H4 (cell line): ENCODE data around the gene AGAP1. TPM values are rescaled to one million over a fixed set of nuclear protein-coding genes. Genes with fewer than 3 reads are reported as not detected.

Experiments used
- DNase-seq: peaks from one replicate; pipeline ENCODE4 v3.0.0-alpha.2; 2015; ENCODE audit warnings: low spot score
- total RNA-seq: library from RNA; depleted of rRNA; stranded (reverse); fragments of >200 nt; shearing (Covaris generic); gene quantifications from 2 replicates; pipeline ENCODE4 v1.2.3, GENCODE V29; 2014

AGAP1 gene
- total RNA-seq, 1 experiment from 2014 or later = 7.0 TPM

DNA sequence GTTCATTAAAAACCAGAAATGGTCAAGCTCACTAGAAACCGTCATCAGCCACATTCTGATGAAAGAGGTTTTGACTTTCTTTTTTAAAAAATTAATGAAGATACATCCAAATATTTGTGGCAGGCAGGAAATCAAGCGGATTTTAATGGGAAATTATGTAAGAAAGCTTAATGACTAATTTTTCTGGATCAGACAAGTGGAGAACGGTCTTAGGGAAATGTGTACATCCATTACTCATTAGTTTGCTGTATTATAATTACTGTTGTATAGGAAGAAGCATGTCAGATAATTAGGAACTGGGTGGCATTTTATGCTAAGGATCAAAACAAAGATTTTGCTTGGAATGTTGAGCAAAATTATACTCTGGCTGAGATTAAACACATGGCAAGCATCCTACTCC, 39.4 kb downstream of the AGAP1 start:
- DNase-seq = no peak

GRCh38 chr2:235533616-235534385, 40.0 kb downstream of the AGAP1 start:
- no peak for DNase-seq

- DNase-seq = no peak
These were observed 41.0 kb downstream of the AGAP1 start for GRCh38 chr2:235534678-235535422.

- no peak for DNase-seq
These were observed 41.7 kb downstream of the AGAP1 start for GRCh38 chr2:235535423-235536130.

GRCh38 chr2:235536711-235537110, 42.9 kb downstream of the AGAP1 start:
- no peak for DNase-seq

- DNase-seq = no peak
These were observed 43.3 kb downstream of the AGAP1 start for GRCh38 chr2:235537186-235537585.

- no peak for DNase-seq
These were observed 43.7 kb downstream of the AGAP1 start for GRCh38 chr2:235537587-235537986.

- no peak for DNase-seq
These were observed 44.3 kb downstream of the AGAP1 start for GRCh38 chr2:235538144-235538639.

- no peak for DNase-seq
These were observed 45.1 kb downstream of the AGAP1 start for GRCh38 chr2:235538981-235539380.

GRCh38 chr2:235539773-235540172, 45.9 kb downstream of the AGAP1 start:
- DNase-seq = no peak

DNA sequence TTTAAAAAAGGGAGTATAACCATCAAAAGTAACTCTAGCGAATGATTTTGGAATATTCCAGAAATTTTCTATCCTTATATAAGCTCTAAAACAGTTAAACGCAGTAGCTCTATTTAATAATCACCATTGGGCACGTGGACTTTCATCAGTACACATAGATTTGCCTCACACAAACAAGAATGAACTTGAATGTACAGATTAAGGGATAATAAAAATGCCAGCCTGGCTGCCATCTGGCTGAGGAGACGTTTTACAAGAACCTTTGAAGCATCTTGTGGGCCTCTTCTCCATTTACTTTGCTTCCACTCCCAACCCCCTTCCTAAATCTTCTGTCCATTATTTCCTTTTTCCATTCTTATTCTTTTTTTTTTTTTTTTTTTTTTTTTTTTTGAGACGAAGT, 47.2 kb downstream of the AGAP1 start:
- no peak for DNase-seq

DNA sequence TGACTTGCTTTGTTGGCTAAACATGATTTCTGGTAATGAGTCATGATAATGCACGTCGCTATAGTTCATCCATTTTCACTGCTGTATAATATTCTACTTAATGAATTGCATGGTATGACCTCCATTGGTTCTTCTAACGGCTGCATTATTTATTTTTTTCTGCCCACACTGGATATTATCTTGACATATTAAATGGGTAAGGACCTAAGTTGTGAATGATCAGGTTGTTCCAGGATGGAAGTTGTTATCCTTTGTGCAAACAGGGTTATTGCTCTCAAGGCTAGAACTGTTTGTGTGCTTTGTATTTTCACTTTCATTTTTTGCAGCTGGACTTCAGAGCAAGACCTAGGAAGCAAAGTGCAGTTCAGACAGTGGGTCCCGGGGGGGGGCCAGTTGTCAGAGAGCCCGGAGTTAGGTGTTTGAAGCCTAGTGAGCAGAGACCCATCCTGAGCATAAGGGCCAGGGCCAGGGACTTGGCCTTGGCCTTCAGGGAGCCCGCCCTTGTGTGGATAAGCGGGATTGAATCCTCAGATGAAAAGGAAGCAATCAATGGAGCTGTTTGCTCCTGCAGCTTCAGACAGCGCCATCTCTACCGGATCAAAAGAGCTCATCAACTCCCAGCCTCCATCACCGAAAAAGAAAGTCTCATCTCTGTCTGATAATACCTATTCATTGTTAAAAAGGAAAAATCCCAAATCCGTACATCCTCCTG, 48.2 kb downstream of the AGAP1 start:
- no peak for DNase-seq

DNA sequence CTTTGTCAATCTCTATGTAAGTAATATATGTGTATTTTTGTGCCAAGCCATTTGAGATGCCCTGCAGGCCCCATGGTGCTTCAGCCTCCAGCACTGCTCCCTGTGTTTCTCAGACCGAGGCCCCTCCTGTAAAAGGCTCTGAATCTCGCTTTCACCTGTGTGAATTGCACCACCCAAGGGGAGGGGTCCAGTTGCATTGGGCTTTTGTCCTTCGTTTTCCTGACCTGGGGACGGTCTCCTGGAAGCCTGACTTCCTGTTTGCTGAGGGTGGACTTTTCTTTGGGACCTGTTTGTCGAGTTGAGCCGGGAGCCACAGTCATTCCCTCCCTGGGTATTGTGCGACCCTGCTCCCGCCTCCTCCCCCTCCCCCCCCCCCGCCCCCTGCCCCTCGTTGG, 48.9 kb downstream of the AGAP1 start:
- DNase-seq = no peak

GRCh38 chr2:235543128-235543750, 49.4 kb downstream of the AGAP1 start:
- no peak for DNase-seq

- DNase-seq = no peak
These were observed 50.2 kb downstream of the AGAP1 start for GRCh38 chr2:235543851-235544688.

DNA sequence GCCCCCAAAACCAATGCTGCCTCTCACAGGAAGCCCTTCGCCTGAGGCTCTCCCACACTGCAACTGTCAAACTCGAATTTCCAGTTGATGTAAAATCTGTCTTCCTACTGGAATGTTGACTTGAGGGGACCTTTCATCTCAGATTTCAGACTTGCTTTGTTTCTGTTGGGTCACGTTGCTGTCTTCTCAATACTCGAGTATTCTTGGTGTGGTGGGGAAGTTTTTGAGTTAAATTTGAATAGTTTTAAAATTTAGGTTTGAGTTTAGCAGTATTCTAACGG, 50.8 kb downstream of the AGAP1 start:
- DNase-seq = no peak

DNA sequence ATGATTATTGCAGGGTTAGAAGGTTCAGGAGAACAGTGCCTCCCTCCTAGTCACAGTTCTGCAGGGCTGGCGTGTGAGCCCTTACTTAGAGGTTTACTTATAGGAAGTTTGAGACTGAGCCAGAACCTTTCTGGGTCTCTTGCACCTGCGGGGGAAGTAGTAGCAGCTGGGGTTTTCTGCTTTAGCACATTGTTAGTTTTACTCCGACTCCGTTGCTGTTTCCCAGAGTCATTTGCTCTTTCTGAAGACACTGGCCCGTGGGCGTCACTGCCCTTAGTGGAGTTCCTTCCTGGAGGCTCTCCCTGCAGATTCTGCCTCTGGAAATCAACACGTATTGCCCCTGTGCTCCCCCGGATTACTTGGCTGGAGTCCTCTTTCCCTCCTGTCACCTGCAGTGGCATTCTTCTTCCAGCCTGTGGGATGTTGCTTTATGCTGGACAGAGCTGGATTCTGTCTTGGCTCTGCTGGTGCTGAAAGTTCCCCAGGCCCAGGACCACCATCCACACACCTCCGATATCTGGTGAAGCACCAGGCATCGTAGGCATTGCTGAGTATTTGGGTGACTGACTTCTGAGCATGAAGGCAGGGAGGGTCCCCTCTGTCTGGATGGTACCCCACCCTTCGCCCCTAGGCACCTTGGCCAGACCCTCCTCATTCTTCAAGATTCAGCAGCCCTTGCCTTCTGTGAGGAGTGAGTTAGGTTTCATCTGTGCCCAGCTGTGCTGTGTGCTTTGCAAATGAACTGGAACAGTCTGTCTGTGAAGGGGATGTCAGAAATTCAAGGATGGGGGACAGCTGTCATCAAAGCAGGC, 51.7 kb downstream of the AGAP1 start:
- no peak for DNase-seq

GRCh38 chr2:235546151-235546435, 52.2 kb downstream of the AGAP1 start:
- DNase-seq = no peak

DNA sequence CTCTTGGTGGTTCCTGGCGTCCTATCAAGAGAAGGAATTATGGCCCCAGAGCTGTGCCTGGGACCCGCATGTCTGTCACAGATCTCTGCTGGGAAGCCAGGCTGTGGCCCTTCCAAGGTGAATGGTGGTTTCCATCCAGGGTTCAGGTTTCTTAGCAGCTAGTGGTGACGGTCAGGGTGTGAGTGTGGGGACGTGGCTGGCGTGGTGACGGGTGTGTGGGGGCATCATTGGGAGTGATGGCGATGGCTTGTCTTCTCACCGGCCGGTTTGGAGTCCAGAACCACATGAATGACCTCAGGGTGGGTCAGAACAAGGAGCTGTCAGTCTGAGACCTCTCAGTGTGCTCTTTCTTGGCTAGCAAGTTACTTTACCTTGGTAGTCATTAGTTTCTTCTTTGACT, 52.6 kb downstream of the AGAP1 start:
- no peak for DNase-seq

GRCh38 chr2:235549735-235550377, 56.0 kb downstream of the AGAP1 start:
- DNase-seq = no peak
